Measurements from ENCODE around the gene CFP.

GRCh38 chrX:47587091-47587891, 42.4 kb downstream of the CFP start:
- TF ChIP-seq EZH2phosphoT487 (IDR thresholded peaks at IDR 0.05; ENCODE audit: borderline replicate concordance, low read length) (no peak), CTCF (IDR thresholded peaks at IDR 0.05; ENCODE audit: low read depth, low read length, poor library complexity, severe bottlenecking) (no peak)
